Lower lobe of right lung (tissue), 2 donors: ENCODE results near the gene CFAP53. TPM values are rescaled to one million over a fixed set of nuclear protein-coding genes. Genes with fewer than 3 reads are reported as not detected.

Experiments used
- ATAC-seq, 2 donors: fragments of 200-7000 bp; cut with Tn5 transposase; one replicate each; pipeline ENCODE4 v1.9.1; 2020 to 2022; ENCODE audit warnings: mild to moderate bottlenecking in 2 of 2, moderate library complexity in 2 of 2
- DNase-seq: peaks from one replicate; pipeline ENCODE4 v3.0.0-alpha.2; 2020
- H3K27ac ChIP-seq: fragments of 200-600 bp; one replicate; pipeline ENCODE4 v1.8.0; 2022
- H3K27me3 ChIP-seq: fragments of 200-600 bp; one replicate; pipeline ENCODE4 v1.8.0; 2022; ENCODE audit warnings: low read depth
- H3K36me3 ChIP-seq: fragments of 200-600 bp; one replicate; pipeline ENCODE4 v1.8.0; 2022; ENCODE audit warnings: mild to moderate bottlenecking
- H3K4me1 ChIP-seq: fragments of 200-600 bp; one replicate; pipeline ENCODE4 v1.8.0; 2022
- H3K4me3 ChIP-seq: fragments of 200-600 bp; one replicate; pipeline ENCODE4 v1.8.0; 2022; ENCODE audit warnings: mild to moderate bottlenecking
- H3K9me3 ChIP-seq: fragments of 200-600 bp; one replicate; pipeline ENCODE4 v1.8.0; 2022
- intact Hi-C: fragments of 100-400 bp; cut with DNase I; formaldehyde crosslinking; loops from one replicate; pipeline ENCODE4 v1.11.0; 2022
- total RNA-seq: library from RNA; stranded (reverse); fragmentation: NEBNext Ultra II Directional; extraction: Animal tissue kit (Norgen Biotek cat#: 25700); gene quantifications from one replicate; pipeline ENCODE4 v1.2.1, GENCODE V29; 2021
- TF ChIP-seq, protein P1 (sequence below): fragments of 200-600 bp; IDR thresholded peaks from one replicate; pipeline ENCODE4 v1.8.0; 2022; ENCODE audit warnings: antibody characterized with exemption, mild to moderate bottlenecking
- donor health status: DM: no; HTN: yes; CAD: no; lungs with severe emphysema.

Gene CFAP53
- total RNA-seq, 1 donor from 2014 or later, result 3.7 TPM

DNA sequence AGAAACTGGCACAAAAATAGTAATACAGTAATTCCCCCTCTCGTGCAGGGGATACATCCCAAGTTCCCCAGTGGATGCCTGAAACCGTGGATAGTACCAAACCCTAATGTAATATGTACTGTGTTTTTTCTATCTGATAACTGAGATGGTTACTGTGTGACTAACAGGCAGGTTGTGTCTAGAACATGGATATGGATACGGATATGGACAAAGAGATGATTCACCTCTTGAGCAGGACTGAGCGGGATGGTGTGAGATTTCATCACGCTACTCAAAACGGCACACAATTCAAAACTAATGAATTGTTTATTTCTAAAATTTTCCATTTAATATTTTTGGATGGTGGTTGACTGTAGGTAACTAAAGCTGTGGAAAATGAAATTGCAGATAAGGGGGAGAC, 11.6 kb upstream of the CFAP53 start:
- H3K4me1 ChIP-seq, result peaks cover 31% of the 10 kb centered on the region
- DNase-seq (no peak), ATAC-seq (no peak)
- peaks cover 72% of the 10 kb centered on the region for H3K36me3 ChIP-seq
- no peak overlapping the region for H3K27ac ChIP-seq
- TF ChIP-seq, protein P1, sequence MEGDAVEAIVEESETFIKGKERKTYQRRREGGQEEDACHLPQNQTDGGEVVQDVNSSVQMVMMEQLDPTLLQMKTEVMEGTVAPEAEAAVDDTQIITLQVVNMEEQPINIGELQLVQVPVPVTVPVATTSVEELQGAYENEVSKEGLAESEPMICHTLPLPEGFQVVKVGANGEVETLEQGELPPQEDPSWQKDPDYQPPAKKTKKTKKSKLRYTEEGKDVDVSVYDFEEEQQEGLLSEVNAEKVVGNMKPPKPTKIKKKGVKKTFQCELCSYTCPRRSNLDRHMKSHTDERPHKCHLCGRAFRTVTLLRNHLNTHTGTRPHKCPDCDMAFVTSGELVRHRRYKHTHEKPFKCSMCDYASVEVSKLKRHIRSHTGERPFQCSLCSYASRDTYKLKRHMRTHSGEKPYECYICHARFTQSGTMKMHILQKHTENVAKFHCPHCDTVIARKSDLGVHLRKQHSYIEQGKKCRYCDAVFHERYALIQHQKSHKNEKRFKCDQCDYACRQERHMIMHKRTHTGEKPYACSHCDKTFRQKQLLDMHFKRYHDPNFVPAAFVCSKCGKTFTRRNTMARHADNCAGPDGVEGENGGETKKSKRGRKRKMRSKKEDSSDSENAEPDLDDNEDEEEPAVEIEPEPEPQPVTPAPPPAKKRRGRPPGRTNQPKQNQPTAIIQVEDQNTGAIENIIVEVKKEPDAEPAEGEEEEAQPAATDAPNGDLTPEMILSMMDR, result no peak
- H3K4me3 ChIP-seq, result no peak overlapping the region
- H3K9me3 ChIP-seq, result no peaks in the 10 kb centered on the region
- intact Hi-C loops, result no loop called here
- no peaks in the 10 kb centered on the region for H3K27me3 ChIP-seq

DNA sequence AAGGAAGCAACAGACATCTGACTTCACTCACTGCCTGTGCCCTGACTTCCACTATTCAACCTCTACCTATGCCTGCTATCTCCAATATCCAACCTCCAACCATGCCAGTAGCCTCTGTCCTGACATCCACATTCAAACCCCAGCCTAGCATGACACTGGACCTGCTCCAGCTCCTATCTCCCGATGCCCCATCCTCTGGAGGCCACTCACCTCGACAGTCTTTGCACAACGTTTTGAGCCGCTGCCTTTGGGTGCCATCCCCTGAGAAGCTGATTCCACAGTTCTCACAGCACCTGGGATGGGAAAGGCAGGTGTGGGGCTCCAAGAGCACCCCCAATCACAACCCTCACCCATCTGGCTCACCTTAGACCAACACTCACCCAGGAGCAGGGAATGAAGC, 10.2 kb upstream of the CFAP53 start:
- TF ChIP-seq, protein P1, result no peak
- intact Hi-C loops, result no loop called here
- H3K36me3 ChIP-seq, result peaks cover 81% of the 10 kb centered on the region
- ATAC-seq (no peak), DNase-seq (no peak)
- H3K9me3 ChIP-seq, result no peaks in the 10 kb centered on the region
- no peaks in the 10 kb centered on the region for H3K27me3 ChIP-seq
- H3K4me3 ChIP-seq, result no peak overlapping the region
- no peak overlapping the region for H3K27ac ChIP-seq
- peaks cover 24% of the 10 kb centered on the region for H3K4me1 ChIP-seq

DNA sequence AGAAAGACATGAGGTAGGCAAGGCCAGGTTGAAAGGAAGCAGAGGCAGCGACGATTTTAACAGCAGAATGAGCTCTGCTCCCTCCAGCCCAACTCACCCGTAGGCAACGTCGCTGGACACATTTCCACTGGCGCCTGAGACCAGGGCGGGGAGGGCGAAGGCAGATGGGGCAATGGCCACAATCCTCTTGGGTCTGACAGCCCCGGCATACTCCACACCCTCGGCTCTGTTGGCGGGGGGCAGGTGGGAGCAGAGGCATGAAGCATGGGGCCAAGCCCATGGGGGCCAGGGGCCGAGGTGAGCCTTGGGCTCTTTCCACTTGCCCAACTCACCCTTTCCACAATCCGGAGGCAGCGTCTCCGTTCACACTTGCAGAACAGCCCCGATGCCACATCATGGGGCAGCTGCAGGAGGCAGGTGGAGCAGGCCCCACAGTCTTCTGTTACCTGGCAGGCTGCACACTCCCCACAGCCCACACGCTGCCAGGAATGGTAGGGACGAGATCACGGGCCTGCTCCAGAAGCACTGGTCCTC, 9.3 kb upstream of the CFAP53 start:
- H3K27ac ChIP-seq, result no peak overlapping the region
- no peak overlapping the region for H3K4me3 ChIP-seq
- H3K27me3 ChIP-seq, result no peaks in the 10 kb centered on the region
- peaks cover 21% of the 10 kb centered on the region for H3K4me1 ChIP-seq
- TF ChIP-seq, protein P1, result no peak
- peaks cover 90% of the 10 kb centered on the region for H3K36me3 ChIP-seq
- intact Hi-C loops, result no loop called here
- ATAC-seq (no peak), DNase-seq (no peak)
- no peaks in the 10 kb centered on the region for H3K9me3 ChIP-seq

DNA sequence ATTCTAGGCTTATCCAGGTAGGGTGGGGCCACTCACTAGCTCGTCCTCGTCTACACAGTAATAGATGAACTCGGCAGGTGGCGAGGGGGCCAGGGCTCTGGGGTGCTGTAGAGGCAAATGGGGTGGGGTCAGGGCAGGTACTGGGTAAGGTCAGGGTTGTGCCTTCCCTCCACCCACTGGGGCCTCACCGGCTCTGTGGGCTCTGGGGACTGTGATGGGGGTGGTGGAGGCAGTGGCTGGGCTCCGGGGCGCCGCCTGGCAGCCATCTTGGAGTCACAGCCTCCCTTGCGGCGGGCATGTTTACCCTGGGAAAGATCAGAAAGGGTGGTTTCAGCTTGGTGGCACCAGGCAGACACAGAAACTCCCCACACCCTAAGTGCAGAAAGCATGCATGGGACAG, 8.6 kb upstream of the CFAP53 start:
- intact Hi-C loops, result no loop called here
- TF ChIP-seq, protein P1, result no peak
- DNase-seq (no peak), ATAC-seq (no peak)
- H3K9me3 ChIP-seq, result no peaks in the 10 kb centered on the region
- H3K27me3 ChIP-seq, result no peaks in the 10 kb centered on the region
- peaks cover 15% of the 10 kb centered on the region for H3K4me1 ChIP-seq
- peaks cover 96% of the 10 kb centered on the region for H3K36me3 ChIP-seq
- H3K27ac ChIP-seq, result no peak overlapping the region
- H3K4me3 ChIP-seq, result no peak overlapping the region

DNA sequence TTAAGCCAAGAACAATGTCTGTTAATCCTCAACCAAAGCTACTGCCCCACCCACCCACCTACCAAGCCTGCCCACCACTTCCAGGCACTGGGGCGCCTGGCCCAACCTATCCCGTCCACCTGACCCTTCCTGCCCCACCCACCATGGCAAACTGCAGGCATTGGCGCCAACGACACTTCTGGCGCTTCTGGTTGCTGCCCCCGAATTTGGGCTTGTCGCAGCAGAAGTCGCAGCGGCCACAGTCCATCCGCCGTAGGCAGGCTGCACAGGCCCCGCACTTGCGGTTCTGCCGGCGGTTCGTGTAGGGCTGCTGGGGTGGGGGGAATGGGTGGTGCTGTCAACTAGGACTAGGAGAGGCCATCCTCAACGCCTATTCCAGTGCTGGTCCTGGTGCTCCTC, 7.7 kb upstream of the CFAP53 start:
- ATAC-seq (no peak), DNase-seq (no peak)
- H3K36me3 ChIP-seq, result peaks cover 97% of the 10 kb centered on the region
- no peaks in the 10 kb centered on the region for H3K27me3 ChIP-seq
- H3K4me1 ChIP-seq, result peaks cover 6% of the 10 kb centered on the region
- no peak overlapping the region for H3K4me3 ChIP-seq
- TF ChIP-seq, protein P1, result no peak
- intact Hi-C loops, result no loop called here
- H3K27ac ChIP-seq, result no peak overlapping the region
- H3K9me3 ChIP-seq, result no peaks in the 10 kb centered on the region
